Mononuclear cell (primary cell): ENCODE data around the gene A3GALT2. TPM values are rescaled to one million over a fixed set of nuclear protein-coding genes. Genes with fewer than 3 reads are reported as not detected.

Experiments
- H3K27me3 ChIP-seq: 2 replicates; pipeline ENCODE4 v1.6.0; 2011; ENCODE audit warnings: low read length, control low read depth; ENCODE audit not compliant: insufficient read depth
- H3K4me1 ChIP-seq: 2 replicates; pipeline ENCODE4 v1.5.1; 2011; ENCODE audit warnings: mild to moderate bottlenecking, low read length, control low read depth; ENCODE audit not compliant: insufficient read depth
- H3K4me3 ChIP-seq: 2 replicates; pipeline ENCODE4 v1.5.1; 2011; ENCODE audit warnings: mild to moderate bottlenecking, low read length, moderate library complexity
- H3K9me3 ChIP-seq: 2 replicates; pipeline ENCODE4 v1.5.1; 2011; ENCODE audit warnings: low read depth, mild to moderate bottlenecking, control low read depth, low read length
- total RNA-seq: library from RNA; depleted of rRNA; stranded (reverse); fragments of >200 nt; gene quantifications from one replicate; pipeline ENCODE4 v1.2.3, GENCODE V29; 2012

The A3GALT2 gene
- total RNA-seq, 1 donor = not detected

- H3K9me3 ChIP-seq = no peaks in the 10 kb centered on the region
- no peak overlapping the region for H3K4me3 ChIP-seq
- H3K4me1 ChIP-seq = peaks cover 75% of the 10 kb centered on the region
- no peaks in the 10 kb centered on the region for H3K27me3 ChIP-seq
These were observed 24.1 kb upstream of the A3GALT2 start for GRCh38 chr1:33344896-33345560.

- Histone ChIP-seq H3K4me3 (no peak overlapping the region), H3K27me3 (no peaks in the 10 kb centered on the region), H3K4me1 (peaks cover 85% of the 10 kb centered on the region), H3K9me3 (no peaks in the 10 kb centered on the region)
These were observed 22.6 kb upstream of the A3GALT2 start for GRCh38 chr1:33343539-33343938.

DNA sequence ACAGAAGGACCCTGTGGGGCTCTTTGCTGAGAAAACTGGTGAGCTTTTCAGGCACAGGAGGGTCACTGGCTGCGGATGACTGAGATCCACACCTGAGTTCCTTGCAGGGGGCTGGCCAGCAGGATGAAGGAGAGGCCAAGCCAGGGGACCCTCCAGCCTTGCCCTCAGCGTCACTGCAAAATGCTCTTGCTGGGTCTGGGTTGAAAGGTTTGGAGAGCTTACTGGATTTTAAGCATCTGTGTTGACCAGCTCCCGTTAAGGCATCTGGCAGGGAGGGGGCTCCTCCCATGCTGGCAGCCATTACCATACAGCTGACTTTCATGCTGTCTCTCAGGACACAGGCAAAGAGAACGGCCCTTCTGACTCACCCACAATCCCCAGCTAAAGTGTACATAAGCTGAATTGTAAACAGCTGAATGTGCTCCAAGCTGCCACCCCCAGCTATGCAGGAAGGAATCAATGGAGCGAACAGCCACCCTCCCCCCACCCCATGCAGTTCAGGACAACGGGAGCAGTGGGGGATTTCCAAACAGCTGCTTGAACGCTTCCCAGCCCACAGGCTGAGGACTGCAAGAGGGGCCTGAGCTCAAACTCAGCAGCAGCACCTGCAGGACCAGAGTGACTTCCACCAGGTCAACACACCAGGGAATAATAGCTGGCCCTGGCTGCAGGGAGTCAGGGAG is 21.3 kb upstream of the A3GALT2 start:
- no peaks in the 10 kb centered on the region for H3K9me3 ChIP-seq
- H3K4me1 ChIP-seq = peaks cover 85% of the 10 kb centered on the region
- no peak overlapping the region for H3K4me3 ChIP-seq
- no peaks in the 10 kb centered on the region for H3K27me3 ChIP-seq

- H3K9me3 ChIP-seq = no peaks in the 10 kb centered on the region
- peaks cover 85% of the 10 kb centered on the region for H3K4me1 ChIP-seq
- no peak overlapping the region for H3K4me3 ChIP-seq
- H3K27me3 ChIP-seq = no peaks in the 10 kb centered on the region
These were observed 20.3 kb upstream of the A3GALT2 start for GRCh38 chr1:33341190-33341589.

- Histone ChIP-seq H3K27me3 (no peaks in the 10 kb centered on the region), H3K9me3 (no peaks in the 10 kb centered on the region), H3K4me3 (peak overlapping the region; percentile 3), H3K4me1 (peaks cover 93% of the 10 kb centered on the region)
These were observed 18.5 kb upstream of the A3GALT2 start for GRCh38 chr1:33339413-33339812.

DNA sequence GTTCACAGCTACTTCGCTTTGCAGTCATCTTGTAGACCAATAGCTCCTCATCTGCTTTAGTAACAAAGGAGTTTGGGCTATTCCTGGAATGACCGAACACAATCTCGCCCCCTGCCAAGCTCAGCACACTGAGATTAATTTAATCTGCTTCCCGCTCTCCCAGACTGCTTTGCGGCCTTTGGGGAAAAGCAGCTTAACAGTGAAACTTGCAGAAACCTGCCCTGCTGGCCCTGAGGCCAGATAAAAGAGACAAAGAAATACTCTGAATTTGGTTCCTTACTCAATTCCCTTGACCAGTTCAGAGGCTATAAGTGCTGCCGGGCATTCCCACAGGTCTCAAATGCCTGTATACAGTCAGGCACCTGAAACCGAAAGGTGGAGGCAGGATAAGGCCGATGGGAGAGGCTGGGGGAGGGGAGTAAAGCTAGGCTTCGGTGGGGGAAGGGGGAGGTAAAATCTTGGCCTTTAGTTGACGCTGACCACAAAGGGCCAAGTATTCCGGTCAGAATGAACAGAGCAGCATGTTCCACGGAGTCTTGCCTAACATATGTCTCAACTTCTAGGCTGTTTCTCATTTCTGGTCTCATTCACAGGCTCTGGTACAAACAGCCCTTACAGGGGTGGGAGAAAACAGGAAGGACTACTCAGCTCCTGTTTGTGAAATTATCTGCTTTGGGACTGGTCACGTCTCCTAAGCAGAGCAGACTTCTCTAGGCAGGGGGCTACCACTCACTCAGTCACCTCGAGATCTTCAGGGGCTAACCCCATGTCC is 17.7 kb upstream of the A3GALT2 start:
- Histone ChIP-seq H3K9me3 (no peaks in the 10 kb centered on the region), H3K27me3 (no peaks in the 10 kb centered on the region), H3K4me1 (peaks cover 95% of the 10 kb centered on the region), H3K4me3 (no peak overlapping the region)

GRCh38 chr1:33338048-33338439 is 17.1 kb upstream of the A3GALT2 start:
- peaks cover 94% of the 10 kb centered on the region for H3K4me1 ChIP-seq
- H3K9me3 ChIP-seq = no peaks in the 10 kb centered on the region
- H3K27me3 ChIP-seq = no peaks in the 10 kb centered on the region
- no peak overlapping the region for H3K4me3 ChIP-seq

DNA sequence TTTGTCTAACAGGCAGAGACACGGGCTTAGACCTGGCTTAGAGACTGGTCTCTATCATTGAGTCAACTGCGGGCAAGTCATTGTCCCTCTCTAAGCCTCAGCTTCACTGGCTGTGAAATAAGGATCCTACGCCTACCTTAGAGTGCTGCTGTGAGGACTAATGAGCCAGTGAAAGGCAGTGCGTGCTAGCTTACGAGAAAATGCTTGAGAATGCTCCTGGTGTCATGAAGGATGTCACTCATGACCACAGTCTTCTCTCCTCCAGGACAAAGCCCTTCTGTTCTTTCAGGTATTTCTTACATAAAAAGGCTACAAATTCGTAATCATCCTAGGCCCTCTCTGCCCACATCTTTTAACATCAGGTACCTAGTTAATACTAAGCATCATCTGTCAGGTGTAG is 16.5 kb upstream of the A3GALT2 start:
- H3K27me3 ChIP-seq = no peaks in the 10 kb centered on the region
- no peaks in the 10 kb centered on the region for H3K9me3 ChIP-seq
- H3K4me3 ChIP-seq = no peak overlapping the region
- H3K4me1 ChIP-seq = peaks cover 88% of the 10 kb centered on the region

DNA sequence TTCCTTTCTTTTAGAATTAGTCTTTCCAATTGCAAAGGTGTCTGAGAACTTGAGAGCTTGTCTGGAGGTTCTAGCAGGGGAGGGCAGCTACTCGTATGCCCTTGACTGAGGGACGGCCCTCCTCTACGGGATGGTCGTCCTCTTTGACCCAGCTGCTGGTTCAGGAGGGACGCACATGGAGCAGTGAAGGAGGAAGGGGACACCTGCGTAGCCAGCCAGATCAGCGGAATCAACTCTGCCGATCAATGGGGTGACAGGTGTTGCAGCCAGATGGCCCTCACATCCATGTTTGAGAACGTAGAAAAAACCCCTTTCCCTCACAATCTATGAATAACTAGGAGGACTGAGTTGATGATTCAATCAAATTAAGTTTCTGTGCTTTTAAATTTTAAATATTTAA is 15.7 kb upstream of the A3GALT2 start:
- H3K4me3 ChIP-seq = no peak overlapping the region
- no peaks in the 10 kb centered on the region for H3K9me3 ChIP-seq
- H3K4me1 ChIP-seq = peaks cover 84% of the 10 kb centered on the region
- no peaks in the 10 kb centered on the region for H3K27me3 ChIP-seq

- peaks cover 69% of the 10 kb centered on the region for H3K4me1 ChIP-seq
- H3K4me3 ChIP-seq = no peak overlapping the region
- H3K9me3 ChIP-seq = no peaks in the 10 kb centered on the region
- H3K27me3 ChIP-seq = no peaks in the 10 kb centered on the region
These were observed 14.1 kb upstream of the A3GALT2 start for GRCh38 chr1:33335020-33335419.

DNA sequence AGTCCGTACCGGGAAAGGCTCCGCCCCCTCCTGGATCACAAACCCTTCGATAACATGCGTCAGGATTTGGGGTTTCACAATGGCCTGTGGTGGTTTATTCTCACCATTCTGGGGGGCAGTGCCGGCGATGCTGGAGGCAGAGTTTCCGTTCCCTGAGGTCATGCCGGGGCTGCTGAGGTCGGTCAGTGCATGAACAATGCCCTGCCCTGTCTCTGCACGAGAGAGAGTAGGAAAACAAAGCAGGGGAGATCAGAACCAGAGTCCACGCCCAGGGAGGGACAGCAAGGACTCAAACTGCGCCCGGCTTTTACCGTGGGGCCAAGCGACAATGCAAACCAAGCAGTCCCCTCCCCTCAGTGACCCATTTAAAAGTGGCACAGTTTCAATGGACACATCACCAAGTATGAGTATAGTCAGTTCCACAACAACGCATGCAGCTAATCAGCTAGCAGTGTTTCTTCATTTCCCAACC is 13.2 kb upstream of the A3GALT2 start:
- H3K27me3 ChIP-seq = no peaks in the 10 kb centered on the region
- H3K4me1 ChIP-seq = peaks cover 60% of the 10 kb centered on the region
- no peak overlapping the region for H3K4me3 ChIP-seq
- no peaks in the 10 kb centered on the region for H3K9me3 ChIP-seq

DNA sequence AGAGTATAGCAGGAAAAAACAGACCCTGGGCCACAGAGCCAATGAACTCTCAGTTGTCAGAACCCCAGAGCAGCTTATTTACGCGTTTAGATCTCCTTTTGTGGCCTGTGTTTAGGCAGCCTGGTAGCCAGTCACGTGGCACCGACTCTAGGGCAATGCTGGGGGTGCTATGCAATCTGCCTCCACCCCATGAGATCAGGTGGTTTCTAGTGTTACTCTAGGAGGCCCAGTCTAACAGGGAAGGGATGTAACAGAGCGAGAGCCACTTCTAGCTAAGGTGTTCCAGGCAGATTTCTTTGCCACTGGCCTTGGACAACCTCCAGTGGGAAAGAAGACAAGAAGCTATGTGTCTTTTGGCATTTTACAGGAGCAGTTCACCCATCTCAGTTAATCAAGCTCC is 12.0 kb upstream of the A3GALT2 start:
- Histone ChIP-seq H3K27me3 (no peaks in the 10 kb centered on the region), H3K9me3 (no peaks in the 10 kb centered on the region), H3K4me1 (peaks cover 59% of the 10 kb centered on the region), H3K4me3 (no peak overlapping the region)

DNA sequence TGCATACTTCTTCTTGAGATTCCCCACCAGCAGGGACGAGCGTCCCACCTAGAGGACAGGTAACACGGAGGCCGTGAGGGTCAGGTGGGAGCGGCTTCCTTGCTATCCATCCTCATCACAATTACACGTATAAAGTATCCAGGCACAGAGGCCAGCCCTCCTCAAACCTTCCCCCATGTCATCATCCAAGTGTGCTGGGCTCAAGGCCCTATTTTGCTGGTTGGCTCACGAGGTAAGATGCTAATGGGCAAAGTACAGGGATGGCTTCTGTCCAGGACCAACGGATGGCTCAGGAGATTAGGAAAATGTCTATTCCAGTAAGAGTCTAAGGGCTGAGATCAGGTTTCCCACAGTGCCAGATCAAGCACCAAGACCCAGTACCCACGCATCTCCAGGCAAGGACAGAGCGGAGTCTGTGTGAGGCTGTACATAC is 11.5 kb upstream of the A3GALT2 start:
- H3K4me1 ChIP-seq = peaks cover 59% of the 10 kb centered on the region
- no peaks in the 10 kb centered on the region for H3K9me3 ChIP-seq
- H3K4me3 ChIP-seq = no peak overlapping the region
- no peaks in the 10 kb centered on the region for H3K27me3 ChIP-seq

DNA sequence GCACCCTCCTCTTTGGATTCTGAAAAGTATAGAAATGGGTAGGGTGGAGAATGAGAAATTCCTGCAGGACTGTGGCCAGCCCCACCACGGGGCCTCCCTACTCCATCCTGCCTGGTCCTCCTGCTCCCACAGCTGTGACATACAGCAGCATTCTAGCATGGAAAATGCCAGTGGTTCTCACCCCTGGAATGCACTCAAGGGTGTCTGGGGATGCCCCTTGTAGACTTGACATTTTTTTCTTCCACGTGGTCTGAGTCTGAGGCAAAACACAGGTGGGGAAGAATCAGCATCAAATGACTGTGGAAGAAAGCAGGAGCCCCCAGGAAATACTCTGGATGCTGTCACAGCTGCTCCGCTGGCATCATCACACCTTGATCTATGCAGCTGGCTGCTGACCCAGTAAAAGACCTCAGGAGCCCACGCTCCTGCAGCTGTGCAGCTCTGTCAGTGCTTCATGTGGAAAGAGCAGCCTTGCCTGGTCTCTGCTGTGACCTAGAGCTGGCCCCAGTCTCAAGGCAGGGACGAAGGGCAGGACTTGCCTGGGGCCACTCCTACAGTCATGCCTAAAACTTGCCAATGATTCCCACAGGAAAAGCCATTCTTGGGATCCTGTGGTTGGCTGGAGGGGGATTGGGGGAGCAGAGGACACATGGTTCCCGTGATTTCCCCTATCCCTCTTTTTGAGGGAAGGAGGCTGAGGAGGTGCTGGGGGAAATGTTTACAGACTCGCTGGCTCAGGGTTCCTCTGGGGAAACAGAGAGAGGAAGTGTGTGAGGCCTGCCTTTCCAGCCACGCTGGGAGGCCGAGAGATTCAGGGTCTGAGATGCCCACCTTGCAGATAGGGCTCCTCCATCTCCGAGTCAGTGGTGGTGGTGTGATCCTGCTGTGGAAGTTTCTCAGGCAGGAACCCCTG is 10.8 kb upstream of the A3GALT2 start:
- no peaks in the 10 kb centered on the region for H3K9me3 ChIP-seq
- no peaks in the 10 kb centered on the region for H3K27me3 ChIP-seq
- peaks cover 59% of the 10 kb centered on the region for H3K4me1 ChIP-seq
- no peak overlapping the region for H3K4me3 ChIP-seq
